ENCODE measurements around the gene FADD.

Gene FADD

GRCh38 chr11:70182266-70182665 is 20.8 kb upstream of the FADD start:
- no peaks in the 10 kb centered on the region for H3K9me3 ChIP-seq (ENCODE audit: control insufficient read depth, low read length)
- 93 to 95% methylated on average over 18 of the region's 18 CpGs for WGBS, 2 experiments (ENCODE audit: insufficient coverage in 2 of 2)
- no peaks in the 10 kb centered on the region for H3K4me1 ChIP-seq (ENCODE audit: control insufficient read depth, insufficient read depth, low read length, poor library complexity, severe bottlenecking)
- no peak overlapping the region for H3K27ac ChIP-seq (ENCODE audit: low read depth, low read length, severe bottlenecking)
- H3K36me3 ChIP-seq (ENCODE audit: control insufficient read depth, insufficient read depth, low read length) = no peaks in the 10 kb centered on the region
- H3K4me3 ChIP-seq (ENCODE audit: extremely low read depth, insufficient read depth, low read length, poor library complexity, severe bottlenecking) = no peak overlapping the region

GRCh38 chr11:70183032-70183431 is 20.1 kb upstream of the FADD start:
- no peaks in the 10 kb centered on the region for H3K9me3 ChIP-seq (ENCODE audit: control insufficient read depth, low read length)
- 100% methylated on average over 1 of the region's 1 CpG; no CpG with 5 or more reads in 1 of the 2 experiments for WGBS, 2 experiments (ENCODE audit: insufficient coverage in 2 of 2)
- H3K36me3 ChIP-seq (ENCODE audit: control insufficient read depth, insufficient read depth, low read length) = no peaks in the 10 kb centered on the region
- H3K4me1 ChIP-seq (ENCODE audit: control insufficient read depth, insufficient read depth, low read length, poor library complexity, severe bottlenecking) = no peaks in the 10 kb centered on the region
- H3K27ac ChIP-seq (ENCODE audit: low read depth, low read length, severe bottlenecking) = no peak overlapping the region
- no peak overlapping the region for H3K4me3 ChIP-seq (ENCODE audit: extremely low read depth, insufficient read depth, low read length, poor library complexity, severe bottlenecking)

- no peaks in the 10 kb centered on the region for H3K36me3 ChIP-seq (ENCODE audit: control insufficient read depth, insufficient read depth, low read length)
- H3K4me3 ChIP-seq (ENCODE audit: extremely low read depth, insufficient read depth, low read length, poor library complexity, severe bottlenecking) = no peak overlapping the region
- no peaks in the 10 kb centered on the region for H3K9me3 ChIP-seq (ENCODE audit: control insufficient read depth, low read length)
- WGBS, 2 experiments (ENCODE audit: insufficient coverage in 2 of 2) = 90 to 93% methylated on average over 10 to 11 of the region's 11 CpGs
- no peaks in the 10 kb centered on the region for H3K4me1 ChIP-seq (ENCODE audit: control insufficient read depth, insufficient read depth, low read length, poor library complexity, severe bottlenecking)
- no peak overlapping the region for H3K27ac ChIP-seq (ENCODE audit: low read depth, low read length, severe bottlenecking)
These were observed 19.5 kb upstream of the FADD start for GRCh38 chr11:70183483-70184176.

- Histone ChIP-seq H3K4me3 (ENCODE audit: extremely low read depth, insufficient read depth, low read length, poor library complexity, severe bottlenecking) (no peak overlapping the region), H3K9me3 (ENCODE audit: control insufficient read depth, low read length) (no peaks in the 10 kb centered on the region), H3K27ac (ENCODE audit: low read depth, low read length, severe bottlenecking) (no peak overlapping the region), H3K4me1 (ENCODE audit: control insufficient read depth, insufficient read depth, low read length, poor library complexity, severe bottlenecking) (no peaks in the 10 kb centered on the region), H3K36me3 (ENCODE audit: control insufficient read depth, insufficient read depth, low read length) (no peaks in the 10 kb centered on the region)
- 87 to 89% methylated on average over 7 to 9 of the region's 9 CpGs for WGBS, 2 experiments (ENCODE audit: insufficient coverage in 2 of 2)
These were observed 18.7 kb upstream of the FADD start for GRCh38 chr11:70184396-70184795.

- 91 to 94% methylated on average over 27 to 28 of the region's 28 CpGs for WGBS, 2 experiments (ENCODE audit: insufficient coverage in 2 of 2)
- H3K36me3 ChIP-seq (ENCODE audit: control insufficient read depth, insufficient read depth, low read length) = no peaks in the 10 kb centered on the region
- no peaks in the 10 kb centered on the region for H3K4me1 ChIP-seq (ENCODE audit: control insufficient read depth, insufficient read depth, low read length, poor library complexity, severe bottlenecking)
- no peaks in the 10 kb centered on the region for H3K9me3 ChIP-seq (ENCODE audit: control insufficient read depth, low read length)
- no peak overlapping the region for H3K4me3 ChIP-seq (ENCODE audit: extremely low read depth, insufficient read depth, low read length, poor library complexity, severe bottlenecking)
- no peak overlapping the region for H3K27ac ChIP-seq (ENCODE audit: low read depth, low read length, severe bottlenecking)
These were observed 17.6 kb upstream of the FADD start for GRCh38 chr11:70185348-70186055.

- Histone ChIP-seq H3K27ac (ENCODE audit: low read depth, low read length, severe bottlenecking) (no peak overlapping the region), H3K4me3 (ENCODE audit: extremely low read depth, insufficient read depth, low read length, poor library complexity, severe bottlenecking) (no peak overlapping the region), H3K36me3 (ENCODE audit: control insufficient read depth, insufficient read depth, low read length) (no peaks in the 10 kb centered on the region), H3K9me3 (ENCODE audit: control insufficient read depth, low read length) (no peaks in the 10 kb centered on the region), H3K4me1 (ENCODE audit: control insufficient read depth, insufficient read depth, low read length, poor library complexity, severe bottlenecking) (no peaks in the 10 kb centered on the region)
- 92 to 93% methylated on average over 5 to 6 of the region's 6 CpGs for WGBS, 2 experiments (ENCODE audit: insufficient coverage in 2 of 2)
These were observed 16.7 kb upstream of the FADD start for GRCh38 chr11:70186420-70186819.

GRCh38 chr11:70186936-70187335 is 16.2 kb upstream of the FADD start:
- WGBS, 2 experiments (ENCODE audit: insufficient coverage in 2 of 2) = 93% methylated on average over 8 to 9 of the region's 10 CpGs
- Histone ChIP-seq H3K36me3 (ENCODE audit: control insufficient read depth, insufficient read depth, low read length) (no peaks in the 10 kb centered on the region), H3K9me3 (ENCODE audit: control insufficient read depth, low read length) (no peaks in the 10 kb centered on the region), H3K4me1 (ENCODE audit: control insufficient read depth, insufficient read depth, low read length, poor library complexity, severe bottlenecking) (no peaks in the 10 kb centered on the region), H3K27ac (ENCODE audit: low read depth, low read length, severe bottlenecking) (no peak overlapping the region), H3K4me3 (ENCODE audit: extremely low read depth, insufficient read depth, low read length, poor library complexity, severe bottlenecking) (no peak overlapping the region)

- WGBS, 2 experiments (ENCODE audit: insufficient coverage in 2 of 2) = 86 to 87% methylated on average over 11 to 14 of the region's 15 CpGs
- no peaks in the 10 kb centered on the region for H3K4me1 ChIP-seq (ENCODE audit: control insufficient read depth, insufficient read depth, low read length, poor library complexity, severe bottlenecking)
- H3K9me3 ChIP-seq (ENCODE audit: control insufficient read depth, low read length) = no peaks in the 10 kb centered on the region
- no peaks in the 10 kb centered on the region for H3K36me3 ChIP-seq (ENCODE audit: control insufficient read depth, insufficient read depth, low read length)
- H3K27ac ChIP-seq (ENCODE audit: low read depth, low read length, severe bottlenecking) = no peak overlapping the region
- H3K4me3 ChIP-seq (ENCODE audit: extremely low read depth, insufficient read depth, low read length, poor library complexity, severe bottlenecking) = no peak overlapping the region
These were observed 15.3 kb upstream of the FADD start for GRCh38 chr11:70187771-70188170.

- 94 to 97% methylated on average over 7 to 10 of the region's 11 CpGs for WGBS, 2 experiments (ENCODE audit: insufficient coverage in 2 of 2)
- H3K36me3 ChIP-seq (ENCODE audit: control insufficient read depth, insufficient read depth, low read length) = no peaks in the 10 kb centered on the region
- no peaks in the 10 kb centered on the region for H3K9me3 ChIP-seq (ENCODE audit: control insufficient read depth, low read length)
- no peak overlapping the region for H3K27ac ChIP-seq (ENCODE audit: low read depth, low read length, severe bottlenecking)
- no peak overlapping the region for H3K4me3 ChIP-seq (ENCODE audit: extremely low read depth, insufficient read depth, low read length, poor library complexity, severe bottlenecking)
- H3K4me1 ChIP-seq (ENCODE audit: control insufficient read depth, insufficient read depth, low read length, poor library complexity, severe bottlenecking) = no peaks in the 10 kb centered on the region
These were observed 13.5 kb upstream of the FADD start for GRCh38 chr11:70189622-70190021.

GRCh38 chr11:70191495-70192140 is 11.5 kb upstream of the FADD start:
- Histone ChIP-seq H3K4me3 (ENCODE audit: extremely low read depth, insufficient read depth, low read length, poor library complexity, severe bottlenecking) (no peak overlapping the region), H3K4me1 (ENCODE audit: control insufficient read depth, insufficient read depth, low read length, poor library complexity, severe bottlenecking) (no peaks in the 10 kb centered on the region), H3K27ac (ENCODE audit: low read depth, low read length, severe bottlenecking) (no peak overlapping the region), H3K36me3 (ENCODE audit: control insufficient read depth, insufficient read depth, low read length) (no peaks in the 10 kb centered on the region), H3K9me3 (ENCODE audit: control insufficient read depth, low read length) (no peaks in the 10 kb centered on the region)
- 13 to 21% methylated on average over 18 to 19 of the region's 22 CpGs for WGBS, 2 experiments (ENCODE audit: insufficient coverage in 2 of 2)
